ENCODE results near the gene ARRB1.
"Not testable (repeated sequence)": the region's sequence is repeated elsewhere in the genome, so short reads cannot be mapped to it uniquely, and the experiment has no call there.

The ARRB1 gene

GRCh38 chr11:75342231-75342918 is 9.1 kb downstream of the ARRB1 start:
- DNase-seq, result no peak

DNA sequence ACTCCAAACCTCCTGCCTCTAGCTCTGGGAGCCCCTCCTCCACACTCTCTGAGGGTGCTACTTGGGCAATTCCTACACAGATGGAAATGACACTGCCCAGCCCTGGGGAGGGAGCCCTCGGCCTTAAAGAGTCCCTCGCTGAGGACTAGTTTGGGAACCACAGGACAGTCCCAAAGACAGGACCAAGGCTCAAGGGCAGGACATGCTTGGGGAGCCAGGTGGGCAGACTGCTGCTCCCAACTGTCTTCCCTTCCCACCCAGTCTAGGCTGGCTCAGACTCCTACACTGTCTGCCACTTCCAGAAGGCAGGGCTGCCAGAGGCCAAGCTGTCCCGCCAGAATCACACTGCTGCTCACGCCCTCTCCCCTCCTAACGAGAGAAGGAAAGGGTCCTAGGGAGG is 9.8 kb downstream of the ARRB1 start:
- DNase-seq, result no peak

GRCh38 chr11:75339685-75340409 is 11.6 kb downstream of the ARRB1 start:
- peak in 1 of 2 donors; percentile 17 for DNase-seq

- no peak for DNase-seq
Observed at GRCh38 chr11:75338516-75339208, 12.8 kb downstream of the ARRB1 start.

GRCh38 chr11:75337195-75337654 is 14.2 kb downstream of the ARRB1 start:
- peak; percentile 14 to 37 for DNase-seq

GRCh38 chr11:75334976-75335375 is 16.5 kb downstream of the ARRB1 start:
- DNase-seq, result no peak

- no peak for DNase-seq
Observed at GRCh38 chr11:75334402-75334891, 17.0 kb downstream of the ARRB1 start.

DNA sequence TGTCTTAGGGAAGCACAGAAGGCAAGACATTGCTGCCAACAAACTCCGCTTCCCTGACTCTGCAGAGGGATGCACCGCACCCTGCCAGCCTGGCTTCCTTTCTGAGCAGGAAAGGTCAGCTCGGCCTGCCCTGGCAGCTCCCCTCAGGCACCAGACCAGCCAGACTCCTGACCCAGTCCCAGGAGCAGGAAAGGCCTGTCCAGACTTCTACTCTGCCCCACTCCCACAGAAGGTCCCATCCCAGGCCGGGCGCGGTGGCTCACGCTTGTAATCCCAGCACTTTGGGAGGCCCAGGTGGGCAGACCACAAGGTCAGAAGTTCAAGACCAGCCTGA is 17.7 kb downstream of the ARRB1 start:
- DNase-seq, result no peak

DNA sequence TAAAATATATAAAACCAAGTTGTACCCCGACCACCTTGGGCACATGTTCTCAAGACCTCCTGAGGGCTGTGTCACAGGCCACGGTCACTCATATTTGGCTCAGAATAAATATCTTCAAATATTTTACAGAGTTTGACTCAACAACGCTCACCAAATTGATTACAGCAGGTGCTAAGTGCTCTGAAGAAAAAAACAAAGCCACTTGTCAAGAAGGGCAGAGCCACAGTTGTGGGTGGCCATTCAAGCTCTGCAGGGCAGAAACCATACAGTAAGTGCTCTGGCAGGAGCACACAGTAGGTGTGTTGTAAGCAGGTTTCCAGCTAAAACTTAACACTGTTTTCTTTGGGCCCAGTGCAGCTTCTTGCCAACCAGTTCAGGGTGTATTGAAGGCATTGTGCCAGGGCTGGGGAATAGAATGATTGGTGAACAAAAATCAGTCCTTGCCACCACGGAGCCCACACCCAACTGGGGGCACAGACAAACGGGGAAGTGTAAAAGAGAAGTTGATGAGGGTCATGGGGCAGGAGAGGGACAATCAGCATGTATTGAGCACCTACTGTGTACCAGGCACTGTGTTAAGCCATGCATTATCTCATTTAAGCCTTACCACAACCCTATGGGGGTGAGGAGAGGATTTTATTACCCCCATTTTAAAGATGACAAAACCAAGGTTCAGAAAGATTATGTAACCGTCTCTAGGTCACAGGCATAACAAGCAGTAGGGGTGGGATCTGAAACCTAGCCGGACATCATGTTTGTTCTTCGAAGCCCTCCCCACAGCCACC is 18.2 kb downstream of the ARRB1 start:
- no peak for DNase-seq

- not testable (repeated sequence) for DNase-seq
Observed at GRCh38 chr11:75331761-75332160, 19.7 kb downstream of the ARRB1 start.

- DNase-seq, result not testable (repeated sequence)
Observed at GRCh38 chr11:75331304-75331703, 20.2 kb downstream of the ARRB1 start.

DNA sequence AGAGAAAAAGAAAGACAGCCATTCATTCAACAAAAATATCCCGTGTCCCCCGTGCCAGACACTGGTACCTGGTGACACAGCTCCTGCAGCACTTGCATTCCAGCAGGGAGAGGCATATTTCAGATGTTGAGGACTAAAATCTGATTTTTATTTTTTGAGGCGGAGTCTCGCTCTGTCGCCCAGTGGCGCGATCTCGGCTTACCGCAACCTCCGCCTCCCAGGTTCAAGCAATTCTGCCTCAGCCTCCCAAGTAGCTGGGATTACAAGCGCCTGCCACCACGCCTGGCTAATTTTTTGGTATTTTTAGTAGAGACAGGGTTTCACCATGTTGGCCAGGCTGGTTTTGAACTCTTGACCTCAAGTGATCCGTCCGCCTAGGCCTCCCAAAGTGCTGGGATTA is 20.6 kb downstream of the ARRB1 start:
- not testable (repeated sequence) for DNase-seq

DNA sequence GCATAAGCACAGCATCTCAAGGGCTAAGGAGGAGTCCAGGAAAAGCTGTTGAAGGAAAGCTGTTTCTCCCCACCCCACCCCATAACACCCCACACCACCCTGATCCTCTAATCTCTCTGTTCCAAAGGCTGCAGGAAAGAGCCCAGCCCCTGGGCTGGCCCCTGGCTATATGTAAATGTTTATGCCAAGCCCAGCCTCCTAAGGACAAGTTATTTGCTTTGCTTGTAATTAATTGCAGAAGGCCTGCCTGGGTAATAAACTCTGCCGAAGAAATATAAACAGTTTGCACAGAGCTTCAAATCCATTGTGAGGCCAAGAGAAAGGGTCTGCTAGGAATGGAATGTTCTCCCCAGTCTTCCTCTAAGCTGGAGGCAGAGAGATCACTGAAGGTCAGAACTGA is 21.2 kb downstream of the ARRB1 start:
- no peak for DNase-seq

- peak; percentile 22 to 95 for DNase-seq
Observed at GRCh38 chr11:75328426-75329277, 22.8 kb downstream of the ARRB1 start.

- no peak for DNase-seq
Observed at GRCh38 chr11:75326439-75326810, 25.0 kb downstream of the ARRB1 start.

DNA sequence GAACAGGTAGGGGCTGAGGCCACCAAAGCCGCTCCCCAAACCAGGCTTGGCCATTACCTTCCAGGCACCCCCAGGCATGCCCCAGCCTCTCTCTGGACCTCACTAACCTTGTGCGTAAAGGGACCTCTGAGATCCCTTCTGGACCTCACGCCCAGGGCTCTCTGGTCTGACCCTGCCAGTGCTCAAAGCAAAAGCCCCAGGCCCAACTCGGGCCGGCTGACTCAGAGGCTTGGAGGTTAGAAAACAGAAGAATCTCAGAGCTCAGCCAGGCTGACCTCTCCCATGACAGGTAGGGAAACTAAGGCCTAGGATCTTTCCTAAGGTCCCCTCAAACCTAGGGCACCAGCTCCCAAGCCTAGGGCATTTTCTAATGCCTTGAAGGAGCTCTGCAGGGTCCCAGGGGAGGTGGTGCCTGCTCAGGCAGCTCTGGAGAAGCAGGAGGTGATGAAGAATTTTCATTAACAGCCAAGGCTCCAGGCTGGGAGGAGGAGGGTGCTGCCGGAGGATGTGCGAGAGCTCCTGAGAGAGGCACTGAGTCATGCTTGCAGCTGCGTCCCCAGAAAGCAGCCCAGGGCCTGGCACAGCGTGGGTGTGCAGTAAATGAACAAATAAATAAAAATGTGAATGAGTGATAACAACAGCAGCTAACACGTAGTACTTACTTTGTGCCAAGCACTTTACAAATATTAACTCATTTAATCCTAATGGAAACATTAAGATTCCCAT is 25.6 kb downstream of the ARRB1 start:
- peak in 1 of 2 donors; percentile 64 for DNase-seq

DNA sequence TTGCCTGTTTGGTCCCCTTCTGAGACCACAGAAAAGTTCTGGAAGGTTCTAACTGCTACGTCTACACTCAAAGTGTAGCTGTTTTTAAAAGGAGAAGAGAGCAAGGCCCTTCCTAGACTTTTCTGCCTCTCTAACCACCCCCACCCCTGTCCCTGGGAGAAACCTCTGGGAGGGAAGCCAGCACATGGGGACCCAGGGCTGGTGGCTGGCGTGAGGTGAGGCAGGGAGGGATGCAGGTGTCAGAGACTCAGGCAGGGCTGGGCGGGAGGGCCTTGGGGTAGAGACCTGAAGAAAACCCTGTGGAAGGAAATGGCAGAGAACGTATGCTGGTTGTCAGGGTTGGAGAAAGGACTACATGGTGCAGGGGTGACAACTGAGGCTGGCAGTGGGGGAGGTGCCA is 26.7 kb downstream of the ARRB1 start:
- DNase-seq, result no peak

- no peak for DNase-seq
Observed at GRCh38 chr11:75324189-75324588, 27.3 kb downstream of the ARRB1 start.

DNA sequence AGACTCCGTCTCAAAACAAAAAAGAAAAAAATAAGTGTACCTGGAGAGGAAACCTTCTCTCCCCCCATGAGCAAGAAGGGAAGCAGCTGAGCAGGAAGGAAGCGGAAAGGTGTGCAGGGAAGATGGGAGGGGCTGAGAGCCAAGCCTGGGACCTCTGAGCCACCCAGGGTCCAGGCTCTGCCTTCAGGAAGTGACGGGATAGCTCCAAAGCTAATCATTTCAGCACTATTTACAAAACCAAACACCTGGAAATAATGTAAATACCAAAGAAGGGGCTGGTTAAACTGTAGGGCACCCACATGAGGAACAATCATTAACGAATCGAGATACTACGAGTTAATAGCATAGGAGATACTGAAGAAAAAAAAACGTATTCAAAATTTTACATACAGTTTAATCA is 27.9 kb downstream of the ARRB1 start:
- DNase-seq, result no peak

DNA sequence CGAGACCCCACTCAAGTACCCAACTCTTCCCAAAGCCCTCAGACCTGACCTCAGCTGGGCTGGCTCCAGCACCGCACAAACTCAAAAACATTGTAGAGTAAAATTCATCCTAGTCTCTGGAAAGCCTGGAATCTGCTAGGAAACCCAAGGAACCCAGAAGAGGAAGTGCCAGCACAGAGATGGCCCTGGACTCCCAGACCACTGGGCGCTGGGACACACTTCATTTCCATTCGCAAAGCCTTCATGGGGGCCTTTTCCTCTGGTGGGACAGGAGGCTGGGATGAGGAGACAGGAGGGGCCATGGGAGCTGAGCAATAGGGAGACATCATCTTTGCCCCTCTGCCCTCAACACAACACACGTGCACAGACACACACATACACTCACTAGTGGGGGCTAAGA is 30.8 kb downstream of the ARRB1 start:
- no peak for DNase-seq

- DNase-seq, result no peak
Observed at GRCh38 chr11:75320046-75320618, 31.3 kb downstream of the ARRB1 start.

All from bone marrow (tissue), 2 donors.